Measurements from ENCODE around the gene INTS13.

- TF ChIP-seq POLR2A (IDR thresholded peaks at IDR 0.05): no peak
- no peak for TF ChIP-seq CTCF (IDR thresholded peaks at IDR 0.05)
Observed at GRCh38 chr12:26971963-26972362, 34.2 kb upstream of the INTS13 start.
